Measurements from ENCODE around the gene RSPH6A.

Gene RSPH6A

DNA sequence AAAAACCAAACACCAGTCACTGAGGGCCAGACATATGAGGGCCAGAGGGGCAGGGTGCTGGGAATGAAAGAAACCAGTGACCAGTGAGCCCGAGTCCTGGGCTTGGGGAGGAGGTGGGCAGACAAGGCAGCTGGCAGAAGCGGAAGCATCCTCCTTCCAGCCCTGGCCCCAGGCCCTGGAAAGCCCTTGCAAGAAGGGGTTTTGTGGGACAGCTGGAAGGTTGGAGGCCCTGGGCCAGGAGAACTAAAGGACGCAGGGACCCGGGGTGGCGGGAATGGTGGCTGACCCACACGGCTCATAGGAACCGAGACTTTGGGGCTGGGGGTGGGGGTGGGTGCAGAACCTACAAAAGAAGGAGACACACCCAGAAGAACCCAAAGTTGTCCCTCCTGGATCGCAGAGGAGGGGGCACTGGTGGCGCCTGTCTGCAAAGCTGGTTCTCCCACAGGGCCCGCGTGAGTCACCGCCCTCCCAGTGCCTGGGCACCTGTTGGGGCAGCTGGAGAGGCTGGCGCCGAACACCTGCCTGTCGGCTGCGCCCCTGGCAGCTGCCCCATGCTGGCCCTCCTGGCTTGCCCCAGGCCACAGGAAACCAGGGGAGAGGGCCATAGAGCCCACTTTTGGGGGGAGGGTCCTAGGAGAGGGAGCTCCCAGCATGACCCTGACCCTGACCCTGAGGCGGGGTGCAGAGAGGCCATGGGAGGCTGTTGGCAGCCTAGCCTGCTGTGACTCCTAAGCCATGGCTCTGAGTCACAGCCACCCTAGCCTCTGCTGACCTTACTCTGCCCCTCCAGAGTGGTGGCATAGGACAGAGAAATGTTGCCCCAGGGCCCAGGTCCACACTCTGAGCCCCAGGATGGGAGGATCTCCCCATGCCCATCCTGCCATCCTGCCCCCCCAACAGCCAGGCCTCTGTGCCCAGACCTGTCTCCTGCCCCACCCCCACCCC is 33.6 kb downstream of the RSPH6A start:
- H3K27ac ChIP-seq (ENCODE audit: extremely low read depth, low read depth, low read length): no peak overlapping the region
- H3K9me3 ChIP-seq (ENCODE audit: control insufficient read depth, insufficient read depth, low read depth, low read length): no peaks in the 10 kb centered on the region
- CTCF ChIA-PET: interaction anchor here (0.8 to 3.3 kb wide), 4 partner anchors 11 to 756 kb away, joined by 3 to 22 read pairs (median 6); partner anchors contain the start of gene SIX5
- H3K4me3 ChIP-seq (ENCODE audit: low read depth, low read length): no peak overlapping the region
- POLR2A ChIA-PET: interaction anchor here (0.6 to 5.8 kb wide), 5 partner anchors 10 to 89 kb away, joined by 3 to 78 read pairs (median 4); partner anchors contain the start of genes DMWD, QPCTL, SIX5 and SNRPD2
- peaks cover 9% of the 10 kb centered on the region; the same call in 1 of the 2 replicates for H3K4me1 ChIP-seq (ENCODE audit: control insufficient read depth, insufficient read depth, low read length)
- peaks cover 8 to 49% of the 10 kb centered on the region in 2 experiments; a peak in 2 of 3 replicates for H3K36me3 ChIP-seq (ENCODE audit: control insufficient read depth in 2 of 2, insufficient read depth in 1 of 2, low read length in 2 of 2)
- TF ChIP-seq ZNF10 (tag by site-specific recombination; IDR thresholded peaks at IDR 0.05): no peak
- no peak for TF ChIP-seq ZNF239 (tag by site-specific recombination; IDR thresholded peaks at IDR 0.05)
- TF ChIP-seq SCRT1 (tag by site-specific recombination; IDR thresholded peaks at IDR 0.05; ENCODE audit: borderline replicate concordance): peak; percentile 44
- TF ChIP-seq, protein P1, sequence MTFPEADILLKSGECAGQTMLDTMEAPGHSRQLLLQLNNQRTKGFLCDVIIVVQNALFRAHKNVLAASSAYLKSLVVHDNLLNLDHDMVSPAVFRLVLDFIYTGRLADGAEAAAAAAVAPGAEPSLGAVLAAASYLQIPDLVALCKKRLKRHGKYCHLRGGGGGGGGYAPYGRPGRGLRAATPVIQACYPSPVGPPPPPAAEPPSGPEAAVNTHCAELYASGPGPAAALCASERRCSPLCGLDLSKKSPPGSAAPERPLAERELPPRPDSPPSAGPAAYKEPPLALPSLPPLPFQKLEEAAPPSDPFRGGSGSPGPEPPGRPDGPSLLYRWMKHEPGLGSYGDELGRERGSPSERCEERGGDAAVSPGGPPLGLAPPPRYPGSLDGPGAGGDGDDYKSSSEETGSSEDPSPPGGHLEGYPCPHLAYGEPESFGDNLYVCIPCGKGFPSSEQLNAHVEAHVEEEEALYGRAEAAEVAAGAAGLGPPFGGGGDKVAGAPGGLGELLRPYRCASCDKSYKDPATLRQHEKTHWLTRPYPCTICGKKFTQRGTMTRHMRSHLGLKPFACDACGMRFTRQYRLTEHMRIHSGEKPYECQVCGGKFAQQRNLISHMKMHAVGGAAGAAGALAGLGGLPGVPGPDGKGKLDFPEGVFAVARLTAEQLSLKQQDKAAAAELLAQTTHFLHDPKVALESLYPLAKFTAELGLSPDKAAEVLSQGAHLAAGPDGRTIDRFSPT (tag by site-specific recombination; IDR thresholded peaks at IDR 0.05): peak; percentile 25; the same call in 1 of the 2 replicates
- TF ChIP-seq, protein P2, sequence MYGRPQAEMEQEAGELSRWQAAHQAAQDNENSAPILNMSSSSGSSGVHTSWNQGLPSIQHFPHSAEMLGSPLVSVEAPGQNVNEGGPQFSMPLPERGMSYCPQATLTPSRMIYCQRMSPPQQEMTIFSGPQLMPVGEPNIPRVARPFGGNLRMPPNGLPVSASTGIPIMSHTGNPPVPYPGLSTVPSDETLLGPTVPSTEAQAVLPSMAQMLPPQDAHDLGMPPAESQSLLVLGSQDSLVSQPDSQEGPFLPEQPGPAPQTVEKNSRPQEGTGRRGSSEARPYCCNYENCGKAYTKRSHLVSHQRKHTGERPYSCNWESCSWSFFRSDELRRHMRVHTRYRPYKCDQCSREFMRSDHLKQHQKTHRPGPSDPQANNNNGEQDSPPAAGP (tag by site-specific recombination; IDR thresholded peaks at IDR 0.05): no peak
- no peak for TF ChIP-seq FEZF1 (tag by site-specific recombination; IDR thresholded peaks at IDR 0.05)
- TF ChIP-seq TRIM28 (IDR thresholded peaks at IDR 0.05; ENCODE audit: borderline replicate concordance, low read length): no peak
- no peak for TF ChIP-seq KLF7 (tag by site-specific recombination; IDR thresholded peaks at IDR 0.05; ENCODE audit: borderline replicate concordance)
- TF ChIP-seq, protein P3, sequence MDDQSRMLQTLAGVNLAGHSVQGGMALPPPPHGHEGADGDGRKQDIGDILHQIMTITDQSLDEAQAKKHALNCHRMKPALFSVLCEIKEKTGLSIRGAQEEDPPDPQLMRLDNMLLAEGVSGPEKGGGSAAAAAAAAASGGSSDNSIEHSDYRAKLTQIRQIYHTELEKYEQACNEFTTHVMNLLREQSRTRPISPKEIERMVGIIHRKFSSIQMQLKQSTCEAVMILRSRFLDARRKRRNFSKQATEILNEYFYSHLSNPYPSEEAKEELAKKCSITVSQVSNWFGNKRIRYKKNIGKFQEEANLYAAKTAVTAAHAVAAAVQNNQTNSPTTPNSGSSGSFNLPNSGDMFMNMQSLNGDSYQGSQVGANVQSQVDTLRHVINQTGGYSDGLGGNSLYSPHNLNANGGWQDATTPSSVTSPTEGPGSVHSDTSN (CRISPR knock-in tag; IDR thresholded peaks at IDR 0.05): no peak
- TF ChIP-seq ZNF701 (tag by site-specific recombination; IDR thresholded peaks at IDR 0.05): no peak
- TF ChIP-seq, protein P4, sequence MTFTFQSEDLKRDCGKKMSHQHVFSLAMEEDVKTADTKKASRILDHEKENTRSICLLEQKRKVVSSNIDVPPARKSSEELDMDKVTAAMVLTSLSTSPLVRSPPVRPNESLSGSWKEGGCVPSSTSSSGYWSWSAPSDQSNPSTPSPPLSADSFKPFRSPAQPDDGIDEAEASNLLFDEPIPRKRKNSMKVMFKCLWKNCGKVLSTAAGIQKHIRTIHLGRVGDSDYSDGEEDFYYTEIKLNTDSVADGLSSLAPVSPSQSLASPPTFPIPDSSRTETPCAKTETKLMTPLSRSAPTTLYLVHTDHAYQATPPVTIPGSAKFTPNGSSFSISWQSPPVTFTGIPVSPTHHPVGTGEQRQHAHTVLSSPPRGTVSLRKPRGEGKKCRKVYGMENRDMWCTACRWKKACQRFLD (tag by site-specific recombination; IDR thresholded peaks at IDR 0.05): no peak
- TF ChIP-seq ZNF2 (tag by site-specific recombination; IDR thresholded peaks at IDR 0.05): no peak
- no peak for TF ChIP-seq ZNF707 (tag by site-specific recombination; IDR thresholded peaks at IDR 0.05)
- no peak for TF ChIP-seq ZNF114 (tag by site-specific recombination; IDR thresholded peaks at IDR 0.05)
- no peak for TF ChIP-seq WT1 (tag by site-specific recombination; IDR thresholded peaks at IDR 0.05)
- no peak for TF ChIP-seq ZNF366 (tag by site-specific recombination; conservative IDR thresholded peaks at IDR 0.05)
- TF ChIP-seq, protein P5, sequence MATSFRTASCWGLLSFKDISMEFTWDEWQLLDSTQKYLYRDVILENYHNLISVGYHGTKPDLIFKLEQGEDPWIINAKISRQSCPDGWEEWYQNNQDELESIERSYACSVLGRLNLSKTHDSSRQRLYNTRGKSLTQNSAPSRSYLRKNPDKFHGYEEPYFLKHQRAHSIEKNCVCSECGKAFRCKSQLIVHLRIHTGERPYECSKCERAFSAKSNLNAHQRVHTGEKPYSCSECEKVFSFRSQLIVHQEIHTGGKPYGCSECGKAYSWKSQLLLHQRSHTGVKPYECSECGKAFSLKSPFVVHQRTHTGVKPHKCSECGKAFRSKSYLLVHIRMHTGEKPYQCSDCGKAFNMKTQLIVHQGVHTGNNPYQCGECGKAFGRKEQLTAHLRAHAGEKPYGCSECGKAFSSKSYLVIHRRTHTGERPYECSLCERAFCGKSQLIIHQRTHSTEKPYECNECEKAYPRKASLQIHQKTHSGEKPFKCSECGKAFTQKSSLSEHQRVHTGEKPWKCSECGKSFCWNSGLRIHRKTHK (tag by site-specific recombination; IDR thresholded peaks at IDR 0.05): no peak
- TF ChIP-seq TCF7L2 (IDR thresholded peaks at IDR 0.05; ENCODE audit: borderline replicate concordance, low read depth, low read length): no peak
- TF ChIP-seq, protein P6, sequence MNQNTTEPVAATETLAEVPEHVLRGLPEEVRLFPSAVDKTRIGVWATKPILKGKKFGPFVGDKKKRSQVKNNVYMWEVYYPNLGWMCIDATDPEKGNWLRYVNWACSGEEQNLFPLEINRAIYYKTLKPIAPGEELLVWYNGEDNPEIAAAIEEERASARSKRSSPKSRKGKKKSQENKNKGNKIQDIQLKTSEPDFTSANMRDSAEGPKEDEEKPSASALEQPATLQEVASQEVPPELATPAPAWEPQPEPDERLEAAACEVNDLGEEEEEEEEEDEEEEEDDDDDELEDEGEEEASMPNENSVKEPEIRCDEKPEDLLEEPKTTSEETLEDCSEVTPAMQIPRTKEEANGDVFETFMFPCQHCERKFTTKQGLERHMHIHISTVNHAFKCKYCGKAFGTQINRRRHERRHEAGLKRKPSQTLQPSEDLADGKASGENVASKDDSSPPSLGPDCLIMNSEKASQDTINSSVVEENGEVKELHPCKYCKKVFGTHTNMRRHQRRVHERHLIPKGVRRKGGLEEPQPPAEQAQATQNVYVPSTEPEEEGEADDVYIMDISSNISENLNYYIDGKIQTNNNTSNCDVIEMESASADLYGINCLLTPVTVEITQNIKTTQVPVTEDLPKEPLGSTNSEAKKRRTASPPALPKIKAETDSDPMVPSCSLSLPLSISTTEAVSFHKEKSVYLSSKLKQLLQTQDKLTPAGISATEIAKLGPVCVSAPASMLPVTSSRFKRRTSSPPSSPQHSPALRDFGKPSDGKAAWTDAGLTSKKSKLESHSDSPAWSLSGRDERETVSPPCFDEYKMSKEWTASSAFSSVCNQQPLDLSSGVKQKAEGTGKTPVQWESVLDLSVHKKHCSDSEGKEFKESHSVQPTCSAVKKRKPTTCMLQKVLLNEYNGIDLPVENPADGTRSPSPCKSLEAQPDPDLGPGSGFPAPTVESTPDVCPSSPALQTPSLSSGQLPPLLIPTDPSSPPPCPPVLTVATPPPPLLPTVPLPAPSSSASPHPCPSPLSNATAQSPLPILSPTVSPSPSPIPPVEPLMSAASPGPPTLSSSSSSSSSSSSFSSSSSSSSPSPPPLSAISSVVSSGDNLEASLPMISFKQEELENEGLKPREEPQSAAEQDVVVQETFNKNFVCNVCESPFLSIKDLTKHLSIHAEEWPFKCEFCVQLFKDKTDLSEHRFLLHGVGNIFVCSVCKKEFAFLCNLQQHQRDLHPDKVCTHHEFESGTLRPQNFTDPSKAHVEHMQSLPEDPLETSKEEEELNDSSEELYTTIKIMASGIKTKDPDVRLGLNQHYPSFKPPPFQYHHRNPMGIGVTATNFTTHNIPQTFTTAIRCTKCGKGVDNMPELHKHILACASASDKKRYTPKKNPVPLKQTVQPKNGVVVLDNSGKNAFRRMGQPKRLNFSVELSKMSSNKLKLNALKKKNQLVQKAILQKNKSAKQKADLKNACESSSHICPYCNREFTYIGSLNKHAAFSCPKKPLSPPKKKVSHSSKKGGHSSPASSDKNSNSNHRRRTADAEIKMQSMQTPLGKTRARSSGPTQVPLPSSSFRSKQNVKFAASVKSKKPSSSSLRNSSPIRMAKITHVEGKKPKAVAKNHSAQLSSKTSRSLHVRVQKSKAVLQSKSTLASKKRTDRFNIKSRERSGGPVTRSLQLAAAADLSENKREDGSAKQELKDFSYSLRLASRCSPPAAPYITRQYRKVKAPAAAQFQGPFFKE (tag by site-specific recombination; IDR thresholded peaks at IDR 0.05; ENCODE audit: borderline replicate concordance): no peak
- TF ChIP-seq ZNF670 (tag by site-specific recombination; IDR thresholded peaks at IDR 0.05; ENCODE audit: low read depth): no peak
- TF ChIP-seq, protein P7, sequence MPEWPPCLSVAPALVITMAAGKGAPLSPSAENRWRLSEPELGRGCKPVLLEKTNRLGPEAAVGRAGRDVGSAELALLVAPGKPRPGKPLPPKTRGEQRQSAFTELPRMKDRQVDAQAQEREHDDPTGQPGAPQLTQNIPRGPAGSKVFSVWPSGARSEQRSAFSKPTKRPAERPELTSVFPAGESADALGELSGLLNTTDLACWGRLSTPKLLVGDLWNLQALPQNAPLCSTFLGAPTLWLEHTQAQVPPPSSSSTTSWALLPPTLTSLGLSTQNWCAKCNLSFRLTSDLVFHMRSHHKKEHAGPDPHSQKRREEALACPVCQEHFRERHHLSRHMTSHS (tag by site-specific recombination; IDR thresholded peaks at IDR 0.05): no peak
- no peak for TF ChIP-seq ZNF391 (tag by site-specific recombination; IDR thresholded peaks at IDR 0.05; ENCODE audit: borderline replicate concordance, low read depth)

Data from HEK293 (cell line).